ENCODE data around the gene KCNJ16.

Gene KCNJ16

DNA sequence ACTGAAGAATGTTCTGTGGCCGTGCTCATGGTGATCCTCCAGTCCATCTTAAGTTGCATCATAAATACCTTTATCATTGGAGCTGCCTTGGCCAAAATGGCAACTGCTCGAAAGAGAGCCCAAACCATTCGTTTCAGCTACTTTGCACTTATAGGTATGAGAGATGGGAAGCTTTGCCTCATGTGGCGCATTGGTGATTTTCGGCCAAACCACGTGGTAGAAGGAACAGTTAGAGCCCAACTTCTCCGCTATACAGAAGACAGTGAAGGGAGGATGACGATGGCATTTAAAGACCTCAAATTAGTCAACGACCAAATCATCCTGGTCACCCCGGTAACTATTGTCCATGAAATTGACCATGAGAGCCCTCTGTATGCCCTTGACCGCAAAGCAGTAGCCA lies 57.5 kb downstream of the KCNJ16 start:
- DNase-seq: no peak

DNA sequence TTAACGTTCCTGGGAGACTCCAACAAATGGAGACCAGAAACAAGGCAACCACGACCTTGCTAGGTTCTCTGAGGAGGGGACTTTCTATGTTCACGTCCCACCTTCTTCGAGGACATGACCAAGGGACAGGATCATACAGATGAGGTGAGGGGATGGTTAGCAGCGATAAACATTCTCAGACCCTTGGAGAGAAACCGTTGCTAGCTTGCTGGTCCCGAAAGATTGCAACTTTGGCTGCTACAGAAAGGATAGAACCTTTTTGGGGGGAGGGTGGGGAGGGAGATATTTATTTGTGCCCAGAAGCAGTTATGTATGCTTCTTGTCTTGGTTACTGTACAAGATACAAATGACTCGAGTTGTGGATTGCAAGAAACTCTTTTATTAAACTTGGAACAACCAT lies 59.0 kb downstream of the KCNJ16 start:
- DNase-seq: no peak

DNA sequence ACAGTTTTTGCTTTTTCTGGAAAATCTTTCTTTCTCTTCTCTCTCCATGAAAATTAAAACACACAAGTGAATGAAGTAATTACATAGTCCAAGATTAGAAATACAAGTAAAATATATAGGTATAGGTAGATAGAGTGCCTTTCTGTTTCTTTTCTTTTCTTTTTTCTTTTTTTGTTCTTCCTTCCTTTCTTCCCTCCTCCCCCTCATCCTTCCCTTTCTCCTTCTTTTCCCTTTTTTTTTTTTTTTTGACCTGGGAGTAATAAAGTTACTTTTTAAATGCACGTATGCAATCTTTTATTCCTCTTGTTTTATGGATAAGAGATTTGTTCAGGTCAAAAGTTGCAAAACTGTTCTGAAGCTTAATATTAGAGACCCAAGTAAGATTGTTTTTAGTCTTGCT lies 59.8 kb downstream of the KCNJ16 start:
- DNase-seq: no peak

DNA sequence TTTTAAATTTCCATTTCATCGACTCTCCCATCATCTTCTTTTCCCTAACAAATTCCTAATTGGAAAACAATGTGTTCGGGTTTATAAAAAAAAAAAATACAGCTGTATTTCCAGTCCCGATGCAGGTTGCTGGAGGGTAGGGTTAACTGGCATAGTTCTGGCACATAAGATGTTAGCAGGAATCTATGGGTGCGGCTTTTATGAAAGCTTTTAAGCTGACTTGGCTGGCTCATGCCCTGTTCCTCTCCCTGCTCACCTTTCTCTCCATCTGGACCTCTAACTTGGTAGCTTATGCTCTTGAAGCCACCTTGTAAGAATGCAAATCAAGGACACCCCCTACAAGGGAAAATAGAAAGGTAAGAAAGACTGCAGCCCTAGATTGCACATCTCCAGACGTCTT lies 61.1 kb downstream of the KCNJ16 start:
- DNase-seq: no peak

DNA sequence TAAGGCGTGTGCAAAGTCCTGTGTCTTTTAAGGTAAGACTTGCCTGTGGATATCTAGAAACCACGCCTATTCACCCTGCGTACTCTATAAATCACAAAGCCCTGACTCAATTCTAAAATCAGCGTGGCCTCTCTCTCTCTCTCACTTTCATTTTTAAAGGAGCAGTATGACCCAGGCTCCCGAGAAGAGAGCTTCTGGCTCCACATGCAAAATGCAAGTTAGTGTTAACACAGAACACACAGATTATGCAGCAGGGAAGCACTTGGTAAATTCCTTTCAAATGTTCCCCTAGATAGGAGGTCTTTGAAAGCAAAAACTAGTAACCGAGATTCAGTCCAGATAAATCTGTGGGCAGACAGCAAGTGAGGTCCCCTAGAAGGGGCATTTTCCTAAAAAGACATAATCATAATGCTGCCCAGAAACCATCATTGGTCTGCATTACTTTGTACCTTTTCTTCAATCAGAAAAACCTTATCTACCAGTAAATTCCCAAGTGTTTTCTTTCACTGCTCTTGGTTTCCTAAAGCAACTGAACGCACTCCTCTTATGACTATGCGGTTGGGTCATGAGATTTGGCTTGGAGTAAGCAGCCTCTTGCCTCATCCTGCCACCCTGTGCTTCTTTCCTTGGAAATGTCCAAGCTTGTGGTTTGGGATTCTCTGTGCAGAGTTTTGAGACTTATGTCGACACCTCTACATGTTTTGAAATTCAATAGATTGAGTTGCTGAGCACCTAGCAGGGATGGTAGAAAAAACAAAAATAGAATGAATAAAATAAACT lies 62.6 kb downstream of the KCNJ16 start:
- no peak for DNase-seq

DNA sequence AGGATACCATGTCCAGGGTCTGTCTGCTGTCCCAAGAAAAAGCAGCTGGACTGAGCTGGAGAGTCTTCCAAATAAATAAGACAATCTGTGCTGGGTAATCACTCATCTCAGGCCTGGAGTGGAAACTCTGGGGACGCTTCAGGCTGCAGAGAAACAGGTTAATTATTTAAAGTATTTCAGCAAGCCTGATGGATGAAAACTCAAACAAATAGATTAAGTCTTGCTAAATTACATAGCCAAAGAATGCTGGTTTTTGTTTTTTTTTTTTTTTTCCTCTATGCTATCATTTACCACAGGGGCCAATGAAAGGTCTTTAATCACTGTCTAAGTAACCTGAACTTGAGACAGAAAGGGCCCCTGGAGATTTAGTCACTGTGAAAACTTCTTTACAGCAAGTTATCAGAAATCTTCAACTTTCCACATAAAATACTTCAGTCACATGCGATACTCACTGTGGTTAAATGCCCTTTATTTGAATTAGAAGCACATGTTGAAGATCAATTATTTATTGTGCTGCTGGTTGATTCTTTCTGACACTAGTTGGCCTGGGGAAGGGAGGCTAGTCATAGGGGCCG lies 63.4 kb downstream of the KCNJ16 start:
- DNase-seq: no peak

DNA sequence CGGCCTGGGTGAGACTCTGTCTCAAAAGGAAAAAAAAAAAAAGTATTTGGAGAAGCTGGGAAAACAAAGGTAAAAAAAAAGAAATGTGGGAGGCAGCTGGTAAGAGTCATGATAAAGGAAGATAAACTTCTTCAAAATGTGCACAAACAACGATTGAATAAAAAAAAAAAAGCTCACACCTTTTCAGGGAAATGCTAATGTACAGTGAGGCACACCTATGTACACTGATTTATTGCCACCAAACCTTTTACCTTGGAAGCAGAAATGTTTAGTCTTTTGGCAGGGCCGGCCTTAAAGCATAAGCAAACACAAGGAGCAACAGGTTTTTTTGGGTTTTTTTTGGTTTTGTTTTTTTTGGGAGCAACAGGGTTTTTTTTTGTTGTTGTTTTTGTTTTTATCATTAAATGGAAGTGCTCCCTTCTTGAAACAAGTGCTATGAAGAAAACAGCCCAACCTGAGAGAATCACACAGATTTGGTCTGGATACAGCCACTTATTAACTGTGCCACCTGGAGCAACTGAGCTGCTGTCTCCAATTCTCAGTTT lies 64.5 kb downstream of the KCNJ16 start:
- DNase-seq: no peak

DNA sequence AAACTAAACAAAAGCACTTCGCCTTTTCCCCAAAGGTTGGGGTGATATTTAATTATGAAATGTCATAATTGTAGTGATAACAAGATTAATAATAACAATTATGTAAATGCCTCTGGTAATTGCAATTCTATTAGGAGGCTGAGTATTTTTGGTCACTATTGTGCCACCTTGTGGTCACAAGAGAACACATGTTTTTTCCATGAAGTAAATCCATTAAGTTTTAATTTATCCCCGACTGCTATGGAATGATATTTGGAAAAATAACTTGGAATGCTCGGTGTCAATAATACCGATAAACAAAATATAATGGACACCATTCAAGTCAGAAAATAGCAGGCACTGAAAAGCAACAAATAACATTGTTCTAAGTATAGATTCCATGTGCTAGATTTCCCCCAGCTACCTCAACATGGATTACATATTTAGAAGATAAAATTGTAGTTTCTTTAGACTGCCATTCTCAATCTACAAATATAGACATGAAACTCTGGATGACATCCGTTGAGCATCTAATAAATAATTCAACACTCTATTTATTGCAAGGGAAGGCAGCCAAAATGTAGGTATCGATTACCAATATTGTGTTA lies 69.3 kb downstream of the KCNJ16 start:
- DNase-seq: no peak

DNA sequence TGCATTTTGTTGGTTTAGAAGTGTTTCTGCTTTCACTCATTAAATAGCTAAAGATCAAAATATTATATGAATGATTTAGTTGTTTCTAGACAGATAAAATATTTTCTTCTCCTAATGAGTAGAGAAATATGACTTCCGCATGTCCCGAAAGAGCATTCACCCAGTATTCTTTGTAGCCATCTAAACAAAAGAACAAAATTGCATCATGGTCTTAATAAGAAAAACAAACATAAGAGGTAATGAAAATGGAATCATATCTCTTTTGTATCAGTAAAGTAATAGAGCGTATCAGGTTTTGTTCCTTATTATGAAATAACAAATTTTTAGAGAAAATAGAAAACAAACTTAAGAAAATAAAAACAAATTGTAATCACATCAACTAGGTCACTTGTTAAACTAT lies 78.2 kb downstream of the KCNJ16 start:
- no peak for DNase-seq

DNA sequence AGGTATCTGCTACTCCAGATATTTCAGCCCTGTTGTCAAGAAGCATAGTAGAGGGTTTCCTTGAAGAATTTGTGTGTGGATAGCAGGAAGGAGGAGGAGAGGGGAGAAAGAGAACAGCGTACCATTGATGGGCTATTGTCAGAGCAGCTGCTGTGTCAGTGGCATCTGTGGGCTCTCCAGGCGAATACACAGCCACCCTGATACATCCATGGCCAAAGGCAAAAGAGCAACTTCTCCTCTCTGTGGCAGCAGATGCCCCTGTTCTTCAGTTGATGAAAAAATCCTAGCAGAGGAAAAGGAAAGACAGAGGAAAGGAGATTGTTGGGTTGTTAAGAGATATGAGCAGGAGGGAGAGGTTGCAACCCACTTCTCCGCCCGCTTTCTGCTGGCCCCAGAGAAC lies 82.1 kb downstream of the KCNJ16 start:
- no peak for DNase-seq

DNA sequence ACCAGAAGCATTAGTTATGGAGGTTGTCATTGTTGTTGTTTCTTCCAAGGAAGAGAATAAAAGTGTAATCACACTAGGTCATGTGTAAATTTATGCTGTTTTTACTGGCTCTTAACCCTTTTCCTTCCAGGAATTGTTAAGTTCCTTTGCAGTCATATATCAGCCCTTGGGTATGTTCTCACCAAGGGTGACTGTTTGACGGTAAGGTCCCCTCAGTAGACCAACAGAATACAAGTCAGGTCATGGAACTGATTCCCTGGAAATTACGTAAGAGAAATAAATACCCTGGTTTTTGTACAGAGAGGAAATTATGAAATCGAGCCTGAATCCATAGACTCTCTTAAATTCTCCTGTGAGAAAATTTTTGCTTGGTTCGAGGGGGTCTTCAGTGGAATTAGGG lies 83.2 kb downstream of the KCNJ16 start:
- DNase-seq: no peak

DNA sequence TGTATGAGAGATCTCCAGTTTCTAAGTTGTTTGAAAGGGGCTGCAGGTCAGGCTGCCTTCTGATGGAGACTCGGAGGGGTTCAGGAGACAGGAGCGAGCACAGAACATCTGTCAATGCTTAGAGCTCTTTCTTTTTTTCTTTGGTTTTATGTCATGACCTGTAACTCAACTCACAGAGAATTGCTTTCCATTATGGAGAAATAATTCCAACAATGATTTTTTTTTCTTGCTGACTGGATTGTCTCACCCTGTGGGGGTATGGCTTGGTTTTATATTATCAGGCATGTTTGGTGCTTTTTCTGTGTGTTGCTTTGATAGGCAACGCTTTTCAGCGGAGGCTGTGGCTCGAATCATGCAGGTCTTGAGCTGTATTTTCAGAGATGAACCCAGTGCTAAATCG lies 83.6 kb downstream of the KCNJ16 start:
- no peak for DNase-seq

DNA sequence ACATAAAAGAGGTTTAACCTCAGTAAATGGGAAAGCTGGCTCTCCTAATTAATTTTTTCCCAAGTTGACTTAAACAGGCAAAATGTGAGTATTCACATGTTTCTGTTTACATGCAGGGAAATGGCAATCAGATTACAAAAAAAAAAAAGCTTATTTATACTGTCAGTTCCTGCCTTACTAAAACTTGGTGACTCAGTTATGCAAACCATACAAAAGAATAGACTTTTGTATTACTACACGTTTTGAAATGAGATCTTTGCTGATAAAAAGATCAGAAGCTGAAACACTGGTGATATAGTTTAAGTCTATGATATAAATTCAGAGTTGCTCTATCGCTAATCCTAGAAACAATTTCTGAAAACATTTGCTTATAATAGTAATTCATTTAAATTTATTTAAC lies 85.0 kb downstream of the KCNJ16 start:
- DNase-seq: no peak

DNA sequence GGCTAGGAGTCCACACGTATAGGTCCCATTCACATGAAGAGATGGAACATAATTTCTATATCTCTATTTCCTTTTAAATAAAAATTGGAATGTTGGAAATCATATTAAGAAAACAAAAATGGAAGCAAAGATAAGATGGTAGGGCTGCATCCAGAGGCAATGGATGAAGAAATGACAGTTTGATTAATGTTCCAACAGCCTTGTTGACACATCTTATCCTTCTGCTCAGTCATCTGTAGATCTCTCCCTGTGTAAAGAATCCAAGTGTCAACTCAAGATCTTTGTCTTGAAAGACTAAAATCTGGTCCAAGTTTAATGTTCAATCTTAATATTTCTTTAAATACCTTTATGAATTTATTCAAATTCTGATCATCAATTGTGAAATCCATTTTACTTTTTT lies 86.5 kb downstream of the KCNJ16 start:
- DNase-seq: no peak

DNA sequence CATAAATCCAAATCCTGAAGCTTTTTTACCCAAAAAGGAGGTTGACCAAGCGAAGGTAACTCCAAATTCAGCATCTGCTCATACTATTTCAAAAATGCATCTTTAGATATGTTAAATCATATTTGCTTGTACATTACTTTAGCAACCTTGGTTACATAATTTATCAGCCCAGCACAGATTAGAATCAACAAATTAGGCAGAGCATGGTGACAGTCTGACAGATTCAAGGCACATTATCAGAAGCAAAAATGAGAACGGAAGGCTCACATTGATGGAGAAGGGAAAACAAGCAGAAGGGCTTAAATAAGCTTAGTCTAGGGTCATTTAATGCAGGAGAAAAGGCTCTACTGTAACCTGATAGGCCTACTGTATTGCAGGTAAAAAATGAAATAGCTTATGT lies 90.4 kb downstream of the KCNJ16 start:
- no peak for DNase-seq

DNA sequence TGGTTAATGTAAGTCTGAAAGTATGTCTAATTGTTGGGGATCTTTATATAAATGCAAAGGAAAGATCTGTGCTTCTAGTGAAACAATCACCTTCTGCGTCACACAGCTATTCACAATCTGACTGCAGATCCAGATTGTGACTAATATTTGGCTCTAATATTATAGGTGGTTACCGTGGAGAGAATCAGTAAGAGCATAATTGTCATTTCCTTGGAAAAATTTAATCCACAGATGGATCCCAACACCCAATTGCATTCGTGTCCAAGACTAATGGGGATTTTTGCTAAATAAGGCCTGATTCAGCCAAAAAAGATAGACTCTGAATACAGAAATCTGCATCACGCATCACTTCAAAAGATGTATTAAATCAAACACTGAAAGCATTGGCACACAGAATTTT lies 91.6 kb downstream of the KCNJ16 start:
- DNase-seq: no peak

DNA sequence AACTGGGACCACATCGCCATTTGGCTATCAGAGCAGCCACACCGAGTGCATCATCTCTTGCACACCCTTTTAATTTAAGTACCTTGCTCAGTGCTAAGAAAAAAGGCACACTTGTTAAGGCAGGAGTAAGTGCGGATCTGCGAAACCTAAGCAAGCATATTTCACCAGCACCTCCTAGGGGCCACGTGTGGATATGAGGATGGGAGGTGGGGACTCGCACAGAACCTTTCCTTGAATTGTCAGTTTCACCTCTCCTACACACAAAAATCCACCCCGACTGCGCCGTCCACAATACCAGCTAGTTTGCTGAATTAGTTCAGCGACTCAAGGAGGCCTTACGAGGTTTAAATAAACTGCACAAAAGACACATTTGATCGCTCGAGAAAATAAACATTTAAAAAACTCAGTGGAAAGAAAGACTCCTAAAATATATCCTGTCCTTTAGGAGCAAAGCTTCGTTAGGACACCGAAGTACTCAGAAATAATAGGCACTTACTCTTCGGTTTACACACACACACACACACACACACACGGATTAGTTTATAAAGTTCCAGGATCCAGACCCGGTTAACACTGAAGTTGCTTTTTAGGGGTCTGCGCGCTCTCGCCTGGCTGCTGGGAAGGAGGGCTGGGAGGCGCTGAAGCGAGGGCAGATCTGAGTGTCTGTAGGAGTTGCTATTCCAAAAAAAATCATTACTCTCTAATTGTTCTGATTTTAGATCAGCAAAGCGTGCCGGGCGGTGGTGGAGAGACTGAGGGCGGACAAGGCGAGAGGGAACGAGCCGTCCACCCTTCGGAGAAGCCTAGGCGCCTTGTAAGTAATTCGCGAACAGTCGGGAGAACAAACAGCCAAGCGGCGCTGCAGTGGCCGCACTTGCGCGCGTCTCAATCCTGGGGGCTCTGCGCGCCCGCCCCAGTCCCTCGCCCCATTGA lies 93.3 kb downstream of the KCNJ16 start:
- no peak for DNase-seq

DNA sequence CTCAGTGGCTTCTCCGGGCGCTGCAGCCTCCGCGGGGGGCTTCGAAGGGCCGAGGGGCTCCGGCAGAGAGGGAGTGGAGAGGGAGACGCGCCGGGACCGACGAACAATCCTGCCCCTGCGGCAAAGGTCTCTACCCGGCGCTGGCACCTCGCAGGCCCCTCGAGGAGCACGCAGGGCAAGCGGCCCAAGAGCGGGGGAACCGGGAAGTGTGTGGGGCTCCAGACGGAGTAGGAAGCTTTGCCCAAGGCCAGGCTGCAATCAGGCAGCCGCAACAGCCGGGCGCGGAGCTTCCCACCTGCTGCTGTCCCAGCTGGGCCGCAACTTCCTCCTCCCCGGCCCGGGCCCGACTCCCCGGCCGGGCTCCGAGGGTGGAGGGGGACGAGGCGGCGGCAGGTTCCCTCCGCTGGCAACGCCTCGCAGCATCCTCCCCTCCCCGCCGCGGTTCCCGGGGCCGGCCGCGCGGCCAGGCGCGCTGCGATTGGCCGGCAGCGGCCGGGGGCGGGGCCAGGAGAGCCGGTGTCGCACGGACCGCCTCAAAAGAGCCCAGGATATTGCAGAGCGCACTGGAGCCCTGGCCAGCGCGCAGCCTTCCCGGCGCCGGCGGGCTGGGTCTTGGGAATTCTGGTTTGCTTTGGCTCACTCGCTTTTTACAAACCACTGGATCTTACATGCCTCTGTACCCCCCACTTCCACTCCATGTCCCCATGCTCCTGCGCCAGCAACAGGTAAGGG lies 94.1 kb downstream of the KCNJ16 start, which contains the start of gene KCNJ2:
Gene KCNJ2 (plus strand): TSS at position 556 of the 732 bp plus-strand sequence. CDS start 5,508 bp downstream, outside the sequence.
- peak; percentile 13 to 43 for DNase-seq

DNA sequence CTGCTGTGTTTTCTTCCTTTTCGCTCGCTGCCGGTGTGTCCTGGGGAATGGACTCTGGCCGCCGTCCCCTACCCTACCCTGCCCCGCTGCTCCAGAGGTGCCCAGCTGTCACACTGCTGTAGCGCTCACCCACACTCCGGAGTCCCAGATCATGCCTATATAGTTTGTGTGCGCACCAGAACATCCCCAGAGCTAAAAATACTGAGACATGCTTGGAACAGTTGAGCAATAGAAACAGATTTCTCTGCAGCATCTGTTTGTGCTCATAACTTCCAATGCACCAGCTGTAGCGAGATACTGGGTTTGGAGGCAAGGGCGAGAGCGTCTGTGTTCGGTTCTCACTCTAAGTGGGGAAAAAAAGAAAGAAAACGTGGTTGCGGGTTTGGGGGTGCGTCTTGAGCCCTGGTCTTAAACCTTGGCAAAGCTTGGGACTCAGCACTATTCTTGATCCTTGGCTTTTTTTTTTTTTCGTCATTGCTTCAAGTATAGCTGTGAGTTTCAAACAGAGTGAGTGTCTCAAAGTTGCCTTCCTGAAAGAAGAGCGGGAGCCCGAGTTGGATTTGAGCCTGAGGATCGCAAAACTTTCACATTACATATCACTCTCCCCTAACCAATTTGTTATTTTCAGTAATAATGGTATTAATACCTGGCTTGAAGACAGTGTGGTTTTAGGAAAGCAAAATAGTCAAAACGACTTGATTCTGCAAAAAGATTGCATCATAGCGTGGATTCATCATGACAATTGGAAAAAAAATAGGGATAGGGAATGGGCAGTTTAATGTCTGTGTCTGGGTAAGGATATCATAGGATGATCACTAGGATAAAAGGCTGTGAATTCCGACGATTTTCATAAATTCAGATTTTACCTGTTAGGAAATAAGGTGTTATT lies 94.9 kb downstream of the KCNJ16 start:
- no peak for DNase-seq

DNA sequence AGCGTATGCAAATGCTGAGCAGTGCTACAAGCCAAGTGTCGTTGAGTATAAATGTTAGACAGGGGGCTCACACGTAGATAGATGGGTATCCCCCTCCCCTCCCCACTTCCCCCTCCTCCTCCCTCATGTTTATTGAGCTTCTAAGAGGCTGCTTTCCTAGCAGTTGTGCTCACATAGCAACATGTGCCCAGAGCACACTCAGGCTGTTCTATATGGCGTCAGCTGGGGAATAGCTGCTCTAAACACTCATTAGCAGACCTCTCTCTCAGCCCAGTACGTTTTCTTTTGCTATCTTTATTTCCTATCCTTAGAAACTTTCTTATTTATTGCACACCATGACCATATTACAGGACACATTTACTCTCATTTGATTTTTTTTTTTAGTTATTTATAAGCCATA lies 96.1 kb downstream of the KCNJ16 start:
- no peak for DNase-seq

DNA sequence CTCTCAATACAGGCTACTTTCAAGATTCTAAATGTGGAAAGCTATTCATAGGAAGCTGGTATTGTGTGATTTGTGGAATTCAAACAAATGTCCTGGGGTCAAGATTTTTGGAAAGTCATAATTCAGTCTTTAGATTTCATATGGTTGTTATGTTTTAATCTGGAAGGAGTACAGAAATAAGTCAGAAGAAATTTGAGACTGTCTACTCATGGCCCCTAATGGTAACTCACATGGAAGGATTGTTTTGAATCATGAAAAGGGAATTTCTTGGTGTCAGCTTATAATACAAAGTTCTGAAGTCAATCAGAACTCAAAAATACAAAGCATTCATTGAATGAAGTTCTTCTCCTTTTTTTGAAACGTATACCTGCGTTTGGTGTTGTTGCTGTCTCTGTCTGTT lies 97.4 kb downstream of the KCNJ16 start:
- DNase-seq: no peak

Measured in stimulated activated CD4-positive, alpha-beta T cell treated with anti-CD3 and anti-CD28 coated beads, Interleukin-4, amount 100 ng/mL, for 4 hours (primary cell).